DND-41 (cell line): ENCODE data around the gene CPXM2.

Experiments used
- ATAC-seq: fragments of 200-7000 bp; cut with Tn5 transposase; 3 replicates; pipeline ENCODE4 v1.9.1; 2021; ENCODE audit warnings: low read depth; ENCODE audit not compliant: insufficient read depth
- DNase-seq: peaks from one replicate; pipeline ENCODE4 v3.0.0-alpha.2; 2020
- H2AFZ ChIP-seq: 2 replicates; pipeline ENCODE4 v1.6.0; 2012; ENCODE audit warnings: low read depth, low read length
- H3K27ac ChIP-seq: 2 replicates; pipeline ENCODE4 v1.5.1; 2012; ENCODE audit warnings: low read length, inconsistent platforms
- H3K27me3 ChIP-seq: fragments of 200-600 bp; sonication (generic); 2 replicates; pipeline ENCODE4 v1.6.0; 2012; ENCODE audit warnings: low read length, mild to moderate bottlenecking, inconsistent platforms; ENCODE audit not compliant: insufficient read depth, poor library complexity
- H3K36me3 ChIP-seq: 2 replicates; pipeline ENCODE4 v1.5.1; 2012; ENCODE audit warnings: low read length, inconsistent platforms; ENCODE audit not compliant: insufficient read depth
- H3K4me1 ChIP-seq: 2 replicates; pipeline ENCODE4 v1.5.1; 2012; ENCODE audit warnings: mild to moderate bottlenecking, low read length; ENCODE audit not compliant: insufficient read depth
- H3K4me2 ChIP-seq: 2 replicates; pipeline ENCODE4 v1.6.0; 2012; ENCODE audit warnings: mild to moderate bottlenecking, moderate library complexity, low read length, inconsistent platforms; ENCODE audit not compliant: insufficient read depth
- H3K4me3 ChIP-seq, 2 experiments: fragments of 200-600 bp in 1 of 2; shearing (Covaris generic) in 1 of 2; 2 replicates each; pipeline ENCODE4 v1.5.1; 2012 to 2016; ENCODE audit warnings: inconsistent platforms in 2 of 2, low read length in 2 of 2, mild to moderate bottlenecking in 2 of 2, low read depth in 1 of 2, moderate library complexity in 1 of 2
- H3K79me2 ChIP-seq: 2 replicates; pipeline ENCODE4 v1.6.0; 2012; ENCODE audit warnings: low read length, inconsistent platforms; ENCODE audit not compliant: insufficient read depth
- H3K9ac ChIP-seq: 2 replicates; pipeline ENCODE4 v1.6.0; 2012; ENCODE audit warnings: low read depth, mild to moderate bottlenecking, inconsistent platforms, low read length, moderate library complexity
- H3K9me3 ChIP-seq: 2 replicates; pipeline ENCODE4 v1.5.1; 2012; ENCODE audit warnings: low read length, moderate library complexity, mild to moderate bottlenecking, inconsistent platforms; ENCODE audit not compliant: insufficient read depth, severe bottlenecking
- H4K20me1 ChIP-seq: 2 replicates; pipeline ENCODE4 v1.6.0; 2012; ENCODE audit warnings: low read length; ENCODE audit not compliant: insufficient read depth
- CTCF ChIP-seq: IDR thresholded peaks from 2 replicates; pipeline ENCODE4 v1.5.1; 2012; ENCODE audit warnings: borderline replicate concordance, low read length, moderate library complexity, mild to moderate bottlenecking; ENCODE audit not compliant: poor library complexity, severe bottlenecking; ENCODE audit errors: extremely low read depth
- EZH2 ChIP-seq: IDR thresholded peaks from 3 replicates; pipeline ENCODE4 v1.6.1; 2012; ENCODE audit warnings: borderline replicate concordance, low read depth, mild to moderate bottlenecking, moderate library complexity, low read length, inconsistent platforms; ENCODE audit not compliant: severe bottlenecking

CPXM2 gene

DNA sequence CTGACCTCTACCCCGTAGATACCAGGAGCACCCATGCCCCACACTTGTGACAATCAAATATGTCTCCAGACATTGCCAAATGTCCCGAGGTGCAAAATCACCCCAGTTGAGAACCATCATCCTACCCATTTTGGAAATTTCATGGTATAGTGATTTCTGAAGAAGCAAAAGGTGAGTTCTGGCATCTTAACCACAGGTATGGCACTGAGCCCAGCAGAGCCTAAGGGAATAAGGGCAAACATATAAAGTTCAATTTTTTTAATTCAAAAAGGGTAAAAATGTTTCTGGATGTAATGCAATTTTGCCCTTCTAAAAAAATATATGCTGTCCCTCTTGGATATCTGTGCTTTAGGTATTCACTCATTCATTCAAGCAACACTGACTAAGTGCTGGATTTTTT lies 30.5 kb upstream of the CPXM2 start:
- peaks cover 13% of the 10 kb centered on the region for H3K9me3 ChIP-seq
- no peak overlapping the region for H3K4me3 ChIP-seq
- TF ChIP-seq CTCF = no peak
- no peak for TF ChIP-seq EZH2
- H3K79me2 ChIP-seq = no peaks in the 10 kb centered on the region
- H3K4me2 ChIP-seq = no peak overlapping the region
- peaks cover 6% of the 10 kb centered on the region; the same call in 1 of the 2 replicates for H3K4me1 ChIP-seq
- H3K36me3 ChIP-seq = no peaks in the 10 kb centered on the region
- ATAC-seq = no peak
- peaks cover 14% of the 10 kb centered on the region for H3K27me3 ChIP-seq
- no peaks in the 10 kb centered on the region for H4K20me1 ChIP-seq
- H3K9ac ChIP-seq = no peak overlapping the region
- DNase-seq = no peak
- H2AFZ ChIP-seq = no peak overlapping the region
- H3K27ac ChIP-seq = no peak overlapping the region

DNA sequence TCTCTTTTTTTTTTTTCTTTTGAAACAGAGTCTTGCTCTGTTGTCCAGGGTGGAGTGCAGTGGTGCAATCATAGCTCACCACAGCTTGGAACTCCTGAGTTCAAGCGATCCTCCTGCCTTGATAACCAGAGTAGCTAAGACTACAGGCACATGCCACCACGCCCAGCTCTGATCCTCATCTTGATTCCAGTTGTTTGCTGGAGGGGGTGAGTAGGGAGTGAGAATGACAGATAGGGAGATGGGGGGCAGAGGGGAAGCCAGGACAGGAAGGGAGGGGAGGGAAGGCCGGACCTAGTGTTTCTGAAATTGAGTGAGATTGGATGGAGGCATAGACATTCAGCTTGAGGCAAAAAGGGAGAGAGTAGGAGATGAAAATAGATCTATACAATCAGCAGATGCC lies 25.2 kb upstream of the CPXM2 start:
- no peak overlapping the region for H3K27ac ChIP-seq
- H3K4me2 ChIP-seq = no peak overlapping the region
- no peak for DNase-seq
- no peaks in the 10 kb centered on the region for H3K79me2 ChIP-seq
- H4K20me1 ChIP-seq = no peaks in the 10 kb centered on the region
- no peaks in the 10 kb centered on the region for H3K4me1 ChIP-seq
- H2AFZ ChIP-seq = no peak overlapping the region
- peaks cover 27% of the 10 kb centered on the region for H3K27me3 ChIP-seq
- TF ChIP-seq EZH2 = no peak
- TF ChIP-seq CTCF = no peak
- no peak overlapping the region for H3K4me3 ChIP-seq
- H3K9ac ChIP-seq = no peak overlapping the region
- H3K9me3 ChIP-seq = peaks cover 13% of the 10 kb centered on the region
- no peaks in the 10 kb centered on the region for H3K36me3 ChIP-seq
- no peak for ATAC-seq

GRCh38 chr10:123913688-123914268 lies 22.2 kb upstream of the CPXM2 start:
- ATAC-seq = peak; percentile 60
- no peak overlapping the region for H3K27ac ChIP-seq
- no peaks in the 10 kb centered on the region for H3K4me1 ChIP-seq
- H3K79me2 ChIP-seq = no peaks in the 10 kb centered on the region
- no peaks in the 10 kb centered on the region for H3K36me3 ChIP-seq
- H3K4me3 ChIP-seq = no peak overlapping the region
- H3K4me2 ChIP-seq = no peak overlapping the region
- TF ChIP-seq EZH2 (no peak), CTCF (no peak)
- no peak overlapping the region for H2AFZ ChIP-seq
- peaks cover 29% of the 10 kb centered on the region for H3K27me3 ChIP-seq
- peaks cover 5% of the 10 kb centered on the region for H3K9me3 ChIP-seq
- no peak overlapping the region for H3K9ac ChIP-seq
- no peaks in the 10 kb centered on the region for H4K20me1 ChIP-seq
- peak; percentile 9 for DNase-seq

DNA sequence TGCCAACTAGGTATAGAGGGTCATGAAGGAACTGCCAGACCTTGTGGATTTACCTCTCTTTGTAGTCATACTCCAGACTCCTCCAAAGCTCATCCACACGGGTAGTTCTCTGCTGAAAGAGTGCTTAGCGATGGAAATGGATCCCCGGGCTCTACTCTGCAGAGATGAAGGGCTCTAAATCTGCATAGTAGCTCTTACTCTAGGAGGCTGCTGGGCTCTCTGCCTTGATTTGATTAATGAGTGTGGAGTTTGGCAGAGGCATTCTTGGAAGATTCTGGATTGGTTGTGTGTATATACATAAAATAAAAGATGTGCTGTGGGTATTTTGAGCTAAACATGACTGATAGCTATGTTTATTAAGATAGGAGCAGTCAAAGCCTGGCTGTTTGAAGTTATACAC lies 21.3 kb upstream of the CPXM2 start:
- Histone ChIP-seq H3K4me1 (no peaks in the 10 kb centered on the region), H3K79me2 (no peaks in the 10 kb centered on the region), H3K9me3 (no peaks in the 10 kb centered on the region), H3K4me2 (no peak overlapping the region), H3K27me3 (peaks cover 36% of the 10 kb centered on the region), H3K4me3 (no peak overlapping the region), H2AFZ (no peak overlapping the region), H3K36me3 (no peaks in the 10 kb centered on the region), H3K27ac (no peak overlapping the region), H3K9ac (no peak overlapping the region), H4K20me1 (no peaks in the 10 kb centered on the region)
- TF ChIP-seq CTCF = no peak
- TF ChIP-seq EZH2 = no peak
- no peak for ATAC-seq
- no peak for DNase-seq
